IMR-90 (cell line): ENCODE data around the gene TNPO1. TPM values are rescaled to one million over a fixed set of nuclear protein-coding genes. Genes with fewer than 3 reads are reported as not detected.

Experiments
- ATAC-seq: fragments of 200-7000 bp; cut with Tn5 transposase; 2 replicates; pipeline ENCODE4 v1.9.1; 2020; ENCODE audit warnings: low read depth, mild to moderate bottlenecking, moderate library complexity
- BruUV-seq: library from RNA; stranded (reverse); fragments of 400-500 nt; replicated peaks from 2 replicates; lab custom pipeline; 2021; lab: Mats Ljungman, UMichigan
- CTCF ChIA-PET: fragments of 300-600 bp; formaldehyde crosslinking; extraction: SDS; loops from one replicate; lab custom pipeline; 2021; ENCODE audit warnings: antibody characterized with exemption; lab: Yijun Ruan, JAX
- POLR2A ChIA-PET: fragments of 300-600 bp; sonication (Branson Sonifier 250); formaldehyde crosslinking; loops from one replicate; lab custom pipeline; 2022; ENCODE audit warnings: antibody characterized with exemption; ENCODE audit not compliant: unreplicated experiment; lab: Charles Lee
- DNase-seq: peaks from one replicate; pipeline ENCODE4 v3.0.0; 2013
- H2AFZ ChIP-seq: replicated peaks from 2 replicates; pipeline ENCODE3; 2013; ENCODE audit warnings: low read length, mild to moderate bottlenecking; ENCODE audit not compliant: poor library complexity
- H2AK5ac ChIP-seq: 2 replicates; pipeline ENCODE4 v1.6.1; 2013; ENCODE audit warnings: low read depth, low read length, inconsistent platforms
- H2AK9ac ChIP-seq: replicated peaks from 2 replicates; pipeline ENCODE3; 2013; ENCODE audit warnings: mild to moderate bottlenecking, low read depth, low read length, moderate library complexity; ENCODE audit not compliant: poor library complexity
- H2BK120ac ChIP-seq: 2 replicates; pipeline ENCODE4 v1.6.1; 2013; ENCODE audit warnings: low read depth, low read length, inconsistent platforms
- H2BK15ac ChIP-seq: 3 replicates; pipeline ENCODE4 v1.6.1; 2013; ENCODE audit warnings: low read depth, low read length, inconsistent platforms
- H2BK20ac ChIP-seq: 2 replicates; pipeline ENCODE4 v1.6.1; 2013; ENCODE audit warnings: low read depth, mild to moderate bottlenecking, inconsistent platforms, low read length, moderate library complexity
- H2BK5ac ChIP-seq: 2 replicates; pipeline ENCODE4 v1.6.1; 2013; ENCODE audit warnings: mild to moderate bottlenecking, low read depth, low read length, inconsistent platforms; ENCODE audit not compliant: poor library complexity, severe bottlenecking
- H3K14ac ChIP-seq: replicated peaks from 2 replicates; pipeline ENCODE4 v1.6.1; 2013; ENCODE audit warnings: low read depth, low read length, inconsistent platforms
- H3K18ac ChIP-seq: 2 replicates; pipeline ENCODE4 v1.6.1; 2013; ENCODE audit warnings: low read depth, low read length, control low read depth
- H3K23ac ChIP-seq: 2 replicates; pipeline ENCODE4 v1.6.1; 2013; ENCODE audit warnings: low read depth, low read length, inconsistent platforms
- H3K27ac ChIP-seq: 2 replicates; pipeline ENCODE4 v1.5.1; 2013; ENCODE audit warnings: mild to moderate bottlenecking, control low read depth, low read length; ENCODE audit not compliant: insufficient read depth
- H3K27me3 ChIP-seq: 2 replicates; pipeline ENCODE4 v1.6.1; 2013; ENCODE audit warnings: low read length; ENCODE audit not compliant: control insufficient read depth, insufficient read depth
- H3K36me3 ChIP-seq: 2 replicates; pipeline ENCODE4 v1.6.1; 2013; ENCODE audit warnings: low read length, mixed read lengths; ENCODE audit not compliant: control insufficient read depth, insufficient read depth
- H3K4ac ChIP-seq: 2 replicates; pipeline ENCODE4 v1.6.1; 2013; ENCODE audit warnings: low read depth, low read length, inconsistent platforms
- H3K4me1 ChIP-seq: 2 replicates; pipeline ENCODE4 v1.6.1; 2013; ENCODE audit warnings: low read length, mixed read lengths; ENCODE audit not compliant: control insufficient read depth, insufficient read depth
- H3K4me2 ChIP-seq: 2 replicates; pipeline ENCODE4 v1.6.1; 2013; ENCODE audit warnings: low read depth, mild to moderate bottlenecking, control low read depth, low read length, moderate library complexity
- H3K4me3 ChIP-seq: 2 replicates; pipeline ENCODE4 v1.5.1; 2013; ENCODE audit warnings: low read depth, mild to moderate bottlenecking, control low read depth, low read length, moderate library complexity; ENCODE audit not compliant: insufficient read depth
- H3K56ac ChIP-seq: 2 replicates; pipeline ENCODE4 v1.6.1; 2013; ENCODE audit warnings: low read length, inconsistent platforms; ENCODE audit not compliant: insufficient read depth; ENCODE audit errors: extremely low read depth
- H3K79me1 ChIP-seq, 2 experiments: 2 replicates each; pipeline ENCODE4 v1.6.1; 2013; ENCODE audit warnings: low read length in 2 of 2, inconsistent platforms in 1 of 2, low read depth in 1 of 2
- H3K9ac ChIP-seq: 2 replicates; pipeline ENCODE4 v1.6.1; 2013; ENCODE audit warnings: low read depth, low read length, control low read depth
- H3K9me1 ChIP-seq: 2 replicates; pipeline ENCODE4 v1.6.1; 2013; ENCODE audit warnings: low read length, inconsistent platforms; ENCODE audit not compliant: insufficient read depth
- H3K9me3 ChIP-seq: 2 replicates; pipeline ENCODE4 v1.6.1; 2013; ENCODE audit warnings: low read length; ENCODE audit not compliant: control insufficient read depth, insufficient read depth
- H4K20me1 ChIP-seq: 2 replicates; pipeline ENCODE4 v1.6.1; 2013; ENCODE audit warnings: low read length, inconsistent platforms; ENCODE audit not compliant: insufficient read depth
- H4K5ac ChIP-seq: 2 replicates; pipeline ENCODE4 v1.6.1; 2013; ENCODE audit warnings: mild to moderate bottlenecking, low read depth, low read length, control low read depth
- H4K8ac ChIP-seq, 2 experiments: 2 replicates each; pipeline ENCODE4 v1.6.1; 2013; ENCODE audit warnings: low read depth in 2 of 2, low read length in 2 of 2, control low read depth in 1 of 2, inconsistent platforms in 1 of 2
- H4K91ac ChIP-seq: 2 replicates; pipeline ENCODE4 v1.6.1; 2013; ENCODE audit warnings: low read depth, low read length, inconsistent platforms; ENCODE audit not compliant: insufficient read depth
- BHLHE40 ChIP-seq: fragments of 150-350 bp; IDR thresholded peaks from 2 replicates; pipeline ENCODE4 v1.6.1; 2016; ENCODE audit warnings: mild to moderate bottlenecking, low read depth, low read length
- CHD1 ChIP-seq: IDR thresholded peaks from 2 replicates; pipeline ENCODE4 v1.6.1; 2012; ENCODE audit warnings: low read depth, low read length, improper control_type of control experiment
- CTCF ChIP-seq: conservative IDR thresholded peaks from 2 replicates; pipeline ENCODE4 v1.5.1; 2012; ENCODE audit warnings: mild to moderate bottlenecking, low read depth, low read length, improper control_type of control experiment
- ELK1 ChIP-seq: fragments of 150-350 bp; IDR thresholded peaks from 2 replicates; pipeline ENCODE4 v1.6.1; 2016; ENCODE audit warnings: low read depth, mild to moderate bottlenecking, low read length, moderate library complexity, borderline replicate concordance
- FOS ChIP-seq: fragments of 150-350 bp; IDR thresholded peaks from 2 replicates; pipeline ENCODE4 v1.6.1; 2016; ENCODE audit warnings: low read depth, low read length
- MAFK ChIP-seq: IDR thresholded peaks from 2 replicates; pipeline ENCODE4 v1.6.1; 2012; ENCODE audit warnings: low read depth, low read length, improper control_type of control experiment
- MAZ ChIP-seq: IDR thresholded peaks from 2 replicates; pipeline ENCODE4 v1.6.1; 2012; ENCODE audit warnings: low read depth, mild to moderate bottlenecking, low read length, improper control_type of control experiment, moderate library complexity, borderline replicate concordance
- POLR2A ChIP-seq: IDR thresholded peaks from 2 replicates; pipeline ENCODE4 v1.6.1; 2012; ENCODE audit warnings: mild to moderate bottlenecking, low read depth, low read length
- RAD21 ChIP-seq: IDR thresholded peaks from 2 replicates; pipeline ENCODE4 v1.6.1; 2012; ENCODE audit warnings: low read length, improper control_type of control experiment
- RCOR1 ChIP-seq: IDR thresholded peaks from 2 replicates; pipeline ENCODE4 v1.6.1; 2012; ENCODE audit warnings: mild to moderate bottlenecking, low read length, improper control_type of control experiment; ENCODE audit not compliant: insufficient replicate concordance
- RFX5 ChIP-seq: IDR thresholded peaks from 2 replicates; pipeline ENCODE4 v1.8.0; 2012; ENCODE audit warnings: low read depth, mild to moderate bottlenecking, low read length, moderate library complexity
- SMC3 ChIP-seq: fragments of 150-350 bp; IDR thresholded peaks from 2 replicates; pipeline ENCODE4 v1.6.1; 2016; ENCODE audit warnings: low read depth, mild to moderate bottlenecking, antibody characterized with exemption, low read length, moderate library complexity
- USF2 ChIP-seq: fragments of 150-350 bp; IDR thresholded peaks from 2 replicates; pipeline ENCODE4 v1.6.1; 2017; ENCODE audit warnings: mild to moderate bottlenecking, antibody characterized with exemption, low read length, low read depth
- WGBS, 2 experiments: methylation state at CpG; one replicate each; pipeline versions ENCODE4 v1.1.5 to v1.1.7; 2013; ENCODE audit warnings: missing lambda C conversion rate in 2 of 2; ENCODE audit not compliant: insufficient read length in 1 of 2; ENCODE audit errors: extremely low coverage in 2 of 2; 5-methylcytosine and 5-hydroxymethylcytosine counted together
- dilution Hi-C: fragments of 300-500 bp; cut with HindIII; formaldehyde crosslinking; loops from one replicate; pipeline ENCODE4 v1.14.3; 2018; ENCODE audit warnings: low sequenced_read_pairs; ENCODE audit not compliant: unreplicated experiment
- in situ Hi-C: fragments of 300-500 bp; cut with MboI; formaldehyde crosslinking; loops from 3 replicates; pipeline ENCODE4 v1.14.3; 2019; ENCODE audit warnings: low sequenced_read_pairs, inconsistent platforms, mixed read lengths
- intact Hi-C: fragments of 100-400 bp; cut with micrococcal nuclease; formaldehyde crosslinking; loops from 2 replicates; pipeline ENCODE4 v1.10.0; 2022
- polyA plus RNA-seq, 3 experiments: library from polyadenylated mRNA; depleted of rRNA; stranded (reverse); fragments of >200 nt; gene quantifications; 2 replicates each; pipeline ENCODE4 v1.2.3, GENCODE V29; 2012; ENCODE audit warnings: low replicate concordance in 1 of 3
- total RNA-seq: library from RNA; depleted of rRNA; stranded (reverse); fragments of >200 nt; gene quantifications from 2 replicates; pipeline ENCODE4 v1.2.3, GENCODE V29; 2012

The TNPO1 gene
- total and polyA plus RNA-seq, 2 of the 4 experiments (the other 2 are of a cell fraction), result 45.5 to 400 TPM

- Histone ChIP-seq H3K9ac (peak overlapping the region; percentile 78), H3K4me3 (peak overlapping the region; percentile 81), H2AFZ (peak overlapping the region; percentile 96), H3K4ac (peak overlapping the region; percentile 84), H3K9me3 (no peaks in the 10 kb centered on the region), H3K36me3 (peaks cover 3% of the 10 kb centered on the region), H3K79me1 (peaks cover 3 to 23% of the 10 kb centered on the region in 2 experiments; a peak in 2 of 4 replicates), H3K4me1 (peaks cover 12% of the 10 kb centered on the region), H3K23ac (peak overlapping the region; percentile 61), H3K27me3 (no peaks in the 10 kb centered on the region), H3K4me2 (peak overlapping the region; percentile 98), H2AK9ac (peak overlapping the region; percentile 93), H3K27ac (peak overlapping the region; percentile 77), H4K20me1 (peaks cover 5% of the 10 kb centered on the region; the same call in 1 of the 2 replicates), H3K18ac (peak overlapping the region; percentile 71; the same call in 1 of the 2 replicates), H2BK20ac (no peak overlapping the region), H2BK120ac (peak overlapping the region; percentile 7; the same call in 1 of the 2 replicates), H4K5ac (peak overlapping the region; percentile 31), H3K14ac (peak overlapping the region; percentile 32; the same call in 1 of the 2 replicates), H4K91ac (no peak overlapping the region; the same call in 1 of the 2 replicates), H2BK15ac (0 out of 3 replicates have a peak overlapping the region, but pooled peaks have one; percentile 19), H2AK5ac (peak overlapping the region; percentile 13; the same call in 1 of the 2 replicates), H2BK5ac (peak overlapping the region; percentile 86), H4K8ac (peak overlapping the region in 1 of 2 experiments; percentile 37; a peak in 2 of 4 replicates), H3K9me1 (peaks cover 5% of the 10 kb centered on the region), H3K56ac (peak overlapping the region; percentile 88)
- TF ChIP-seq RAD21 (no peak), POLR2A (no peak), RCOR1 (no peak), ELK1 (no peak), FOS (no peak), CHD1 (no peak), CTCF (no peak), SMC3 (no peak), MAZ (no peak), USF2 (no peak), MAFK (no peak), BHLHE40 (no peak), RFX5 (no peak)
- BruUV-seq, result no TSS peak
- WGBS, 2 experiments, result 3% methylated on average over 10 of the region's 51 CpGs; no CpG with 5 or more reads in 1 of the 2 experiments
- ChIA-PET POLR2A (interaction anchor here (0.6 to 0.7 kb wide), 3 partner anchors 156 to 469 kb away, joined by 4 to 5 read pairs (median 4); no protein-coding TSS in a partner anchor), CTCF (interaction anchor here (0.5 to 0.9 kb wide), 3 partner anchors 125 to 566 kb away, joined by 3 read pairs; no protein-coding TSS in a partner anchor)
- dilution Hi-C loops (no loop called here), intact Hi-C loops (loop anchor here (1.0 to 5.0 kb wide), 3 partner anchors 246 to 496 kb away; no protein-coding TSS in a partner anchor), in situ Hi-C loops (no loop called here)
- ATAC-seq (peak; percentile 45), DNase-seq (peak; percentile 56)
These were observed 140.1 kb downstream of the TNPO1 start for GRCh38 chr5:72956324-72957140.
